D341Med (cell line): ENCODE results near the gene NAA10.
A peak's percentile ranks its signal among the peaks of the same experiment; 100 is the strongest.
"Not testable (repeated sequence)": the region's sequence is repeated elsewhere in the genome, so short reads cannot be mapped to it uniquely, and the experiment has no call there.

Experiments
- DNase-seq: peaks from one replicate; pipeline ENCODE4 v3.0.0; 2012; ENCODE audit warnings: low spot score

The NAA10 gene

DNA sequence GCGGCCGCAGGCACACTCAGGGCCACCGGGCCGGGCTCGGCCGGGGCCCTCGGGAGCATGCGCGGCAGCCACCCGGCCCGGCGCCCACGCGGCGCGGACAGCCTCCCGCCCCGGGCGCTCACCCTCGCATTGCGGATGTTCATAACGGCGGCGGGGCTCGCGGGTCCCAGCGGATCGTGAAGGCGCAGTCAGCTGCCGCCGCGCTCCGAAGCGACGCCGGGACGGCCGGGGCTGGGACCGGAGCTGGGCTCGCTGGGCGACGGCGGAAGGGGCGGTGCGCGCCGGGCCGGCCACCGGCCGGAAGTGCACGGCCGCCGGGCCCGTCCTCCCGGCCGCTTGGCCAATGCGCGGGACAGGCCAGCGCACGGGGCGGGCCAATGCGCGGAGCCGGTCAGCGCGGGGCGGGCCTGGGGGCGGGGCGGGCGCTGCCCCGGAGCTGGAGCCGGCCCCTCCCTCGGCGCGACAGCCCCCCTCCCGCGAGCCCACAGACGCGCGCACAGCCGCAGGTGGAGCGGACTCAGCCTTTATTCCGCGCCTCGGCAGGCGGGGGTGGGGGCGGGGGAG, at the start of gene NAA10:
Gene NAA10 (minus strand): TSS at position 276 of the 564 bp plus-strand sequence. CDS start 133 bp downstream, at position 143.
- peak; percentile 94 for DNase-seq

DNA sequence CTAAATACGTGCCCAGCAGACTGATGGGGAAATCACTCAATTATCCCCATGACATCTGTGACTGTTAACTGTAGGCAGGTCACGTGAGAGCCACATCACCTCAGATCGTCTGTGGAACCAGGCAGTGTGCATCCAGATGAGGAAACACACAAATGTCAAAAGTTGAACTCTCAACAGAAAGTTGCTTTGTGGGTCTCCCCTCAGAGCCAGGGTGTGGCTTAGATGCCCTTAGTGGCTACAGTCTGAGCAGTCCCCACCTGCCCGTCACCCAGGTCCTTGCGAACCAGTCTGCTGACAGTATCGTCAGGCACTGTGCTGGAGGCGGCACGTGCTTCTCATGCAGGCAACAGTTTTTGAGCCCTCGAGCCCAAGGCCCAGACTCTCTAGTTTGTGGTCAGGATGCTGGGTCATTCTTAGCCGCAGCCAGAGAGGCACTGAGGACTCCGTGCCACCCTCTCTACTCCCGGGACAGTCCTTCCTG, 48.5 kb upstream of the NAA10 start:
- DNase-seq: no peak

DNA sequence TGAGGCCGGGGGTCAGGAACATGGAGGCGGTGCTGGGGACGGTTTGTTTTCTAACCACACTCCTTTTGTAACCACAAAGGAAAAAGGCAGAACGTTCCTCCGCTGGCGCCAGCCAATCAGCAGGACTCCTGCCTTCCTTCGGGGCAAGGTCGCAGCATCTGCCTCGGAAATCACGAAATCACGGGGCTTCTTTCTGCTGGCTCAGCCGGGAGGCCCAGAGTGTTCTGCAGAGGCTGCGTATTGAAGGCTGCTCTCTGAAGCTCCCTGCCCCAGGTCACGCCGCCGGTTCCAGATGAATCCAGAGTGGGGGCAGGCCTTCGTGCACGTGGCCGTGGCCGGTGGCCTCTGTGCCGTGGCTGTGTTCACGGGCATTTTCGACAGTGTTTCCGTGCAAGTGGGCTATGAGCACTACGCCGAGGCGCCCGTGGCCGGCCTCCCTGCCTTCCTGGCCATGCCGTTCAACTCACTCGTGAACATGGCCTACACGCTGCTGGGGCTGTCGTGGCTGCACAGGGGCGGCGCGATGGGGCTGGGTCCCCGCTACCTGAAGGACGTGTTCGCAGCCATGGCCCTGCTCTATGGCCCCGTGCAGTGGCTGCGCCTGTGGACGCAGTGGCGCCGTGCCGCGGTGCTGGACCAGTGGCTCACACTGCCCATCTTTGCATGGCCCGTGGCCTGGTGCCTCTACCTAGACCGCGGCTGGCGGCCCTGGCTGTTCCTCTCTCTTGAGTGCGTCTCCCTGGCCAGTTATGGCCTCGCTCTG, 47.1 kb upstream of the NAA10 start:
- no peak for DNase-seq

DNA sequence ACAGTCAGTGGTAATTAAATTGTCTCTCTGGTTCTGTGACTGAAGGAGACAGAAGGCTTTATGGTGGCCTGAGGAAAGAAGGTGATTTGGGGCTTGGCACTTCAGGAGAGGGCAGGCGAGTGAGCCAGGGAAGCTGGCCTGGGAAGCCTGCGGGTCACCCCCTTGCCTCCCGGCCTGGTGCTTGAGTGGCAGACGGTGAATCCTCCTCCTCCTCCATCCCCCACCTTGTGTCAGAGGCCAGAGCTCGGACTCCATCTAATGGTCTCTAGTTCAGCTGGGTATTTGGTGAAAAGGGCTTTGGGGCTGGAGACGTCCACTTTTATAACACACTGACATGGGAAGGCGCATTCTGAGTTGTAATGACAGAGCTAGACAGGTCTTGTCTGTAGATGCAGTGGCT, 46.4 kb upstream of the NAA10 start:
- DNase-seq: no peak

DNA sequence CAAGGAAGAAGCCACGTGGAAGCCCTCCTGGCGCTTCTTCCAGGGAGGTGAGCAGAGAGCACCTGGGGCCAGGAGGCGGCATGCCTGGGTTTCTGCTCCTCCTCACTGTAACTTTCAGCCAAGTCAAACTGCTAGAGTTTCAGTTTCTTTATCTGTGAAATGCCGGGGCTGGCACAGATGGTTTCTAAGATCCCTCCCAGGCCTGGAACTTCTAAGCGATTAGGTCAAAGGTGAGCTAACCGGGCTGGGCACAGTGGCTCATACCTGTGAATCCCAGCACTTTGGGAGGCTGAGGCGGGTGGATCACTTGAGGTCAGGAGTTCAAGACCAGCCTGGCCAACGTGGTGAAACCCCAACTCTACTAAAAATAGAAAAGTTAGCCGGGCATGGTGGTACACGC, 45.6 kb upstream of the NAA10 start:
- DNase-seq: not testable (repeated sequence)

DNA sequence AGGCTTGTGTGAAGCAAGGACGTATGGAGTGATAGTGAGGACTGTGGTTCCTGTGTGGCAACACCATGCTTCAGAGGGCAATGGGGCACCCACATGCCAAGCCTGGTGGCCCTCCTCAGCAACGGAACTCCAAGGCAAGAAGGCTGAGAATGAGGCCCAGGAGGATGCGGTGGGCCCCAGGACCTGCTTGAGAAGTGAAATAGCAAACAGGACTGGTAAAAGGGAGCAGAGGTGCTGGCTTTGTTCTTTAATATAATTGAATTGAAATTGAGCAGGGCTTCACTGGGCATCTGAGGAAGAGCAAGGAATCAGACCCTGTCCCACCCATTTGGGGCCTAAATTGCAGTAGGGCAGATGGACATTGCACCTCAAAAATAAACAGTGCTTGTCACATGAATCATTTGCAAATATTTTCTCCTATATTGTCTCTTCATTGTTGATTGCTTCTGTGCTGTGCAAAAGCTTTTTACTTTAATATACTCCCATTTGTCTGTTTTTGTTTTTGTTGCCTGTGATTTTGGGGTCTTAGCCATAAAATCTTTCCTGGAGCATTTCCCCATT, 40.0 kb upstream of the NAA10 start:
- DNase-seq: no peak

DNA sequence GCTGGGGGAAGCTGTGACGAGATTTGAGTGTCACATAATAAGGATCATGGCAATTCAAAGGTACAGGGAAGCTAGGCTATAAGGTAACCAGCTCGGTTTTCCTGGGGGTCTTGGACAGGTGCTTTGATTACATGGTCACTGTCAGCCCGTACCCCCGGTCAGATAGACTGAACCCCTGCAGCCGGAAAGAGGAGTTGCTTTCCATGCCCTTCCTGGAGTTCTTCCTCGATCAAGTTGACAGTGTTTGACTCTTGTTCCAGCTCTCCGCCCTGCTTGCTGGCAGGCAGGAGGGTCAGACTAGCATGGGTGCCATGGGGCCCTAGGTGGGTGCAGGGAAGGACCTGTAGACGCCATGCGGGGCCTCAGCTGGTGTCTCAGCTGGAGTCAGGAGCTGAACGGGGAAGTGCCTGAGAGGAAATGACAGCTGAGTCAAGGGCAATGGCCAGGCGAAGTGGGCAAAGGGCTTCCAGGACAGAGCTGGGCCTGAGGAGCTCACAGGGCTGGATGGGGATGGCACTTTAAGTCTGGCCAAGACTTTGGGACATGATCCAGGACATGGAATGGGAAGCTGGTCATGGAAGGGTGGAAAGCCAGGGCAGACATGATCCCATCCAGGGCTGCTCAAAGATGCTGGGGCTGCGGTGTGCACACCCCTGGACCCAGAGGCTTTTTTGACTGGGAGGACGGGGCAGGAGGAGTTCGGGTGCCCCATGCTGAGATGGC, 39.3 kb upstream of the NAA10 start:
- DNase-seq: no peak

DNA sequence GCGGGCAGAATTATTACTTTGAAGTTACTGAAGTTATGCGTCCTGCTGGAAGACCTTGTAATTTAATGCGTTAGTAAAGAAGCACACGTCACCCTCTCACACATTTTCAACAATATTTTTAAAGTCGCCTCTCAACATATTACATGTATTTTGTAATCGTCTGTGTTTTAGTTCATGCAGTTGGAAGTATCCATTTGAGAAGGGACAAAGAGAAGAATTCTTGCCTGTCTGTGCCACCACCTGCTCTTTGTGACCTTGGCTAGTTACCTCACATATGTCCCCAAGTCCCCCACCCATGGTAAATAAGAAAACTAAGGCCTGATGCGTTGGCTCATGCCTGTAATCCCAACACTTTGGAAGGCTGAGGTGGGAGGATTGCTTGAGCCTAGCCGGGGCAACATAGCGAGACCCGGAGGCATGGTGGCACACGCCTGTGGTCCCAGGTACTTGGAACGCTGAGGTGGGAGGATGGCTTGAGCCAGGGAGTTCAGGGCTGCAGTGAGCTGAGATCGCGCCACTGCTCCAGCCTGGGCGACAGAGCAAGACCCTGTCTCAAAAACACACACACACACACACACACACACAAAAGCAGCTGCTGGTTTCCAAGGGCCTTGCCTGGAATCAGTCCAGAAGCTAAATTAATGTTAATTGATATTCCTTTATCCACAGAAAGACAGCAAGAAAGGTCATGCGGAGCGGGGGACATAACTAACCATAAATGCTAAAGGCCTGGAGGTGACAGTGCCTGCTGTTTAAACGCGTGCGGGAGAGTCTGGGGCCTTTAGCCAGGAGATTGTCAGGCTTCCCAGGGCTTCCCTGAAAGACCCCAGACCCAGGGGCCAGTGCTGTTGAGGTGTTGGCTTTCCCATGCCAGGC, 38.5 kb upstream of the NAA10 start:
- no peak for DNase-seq

DNA sequence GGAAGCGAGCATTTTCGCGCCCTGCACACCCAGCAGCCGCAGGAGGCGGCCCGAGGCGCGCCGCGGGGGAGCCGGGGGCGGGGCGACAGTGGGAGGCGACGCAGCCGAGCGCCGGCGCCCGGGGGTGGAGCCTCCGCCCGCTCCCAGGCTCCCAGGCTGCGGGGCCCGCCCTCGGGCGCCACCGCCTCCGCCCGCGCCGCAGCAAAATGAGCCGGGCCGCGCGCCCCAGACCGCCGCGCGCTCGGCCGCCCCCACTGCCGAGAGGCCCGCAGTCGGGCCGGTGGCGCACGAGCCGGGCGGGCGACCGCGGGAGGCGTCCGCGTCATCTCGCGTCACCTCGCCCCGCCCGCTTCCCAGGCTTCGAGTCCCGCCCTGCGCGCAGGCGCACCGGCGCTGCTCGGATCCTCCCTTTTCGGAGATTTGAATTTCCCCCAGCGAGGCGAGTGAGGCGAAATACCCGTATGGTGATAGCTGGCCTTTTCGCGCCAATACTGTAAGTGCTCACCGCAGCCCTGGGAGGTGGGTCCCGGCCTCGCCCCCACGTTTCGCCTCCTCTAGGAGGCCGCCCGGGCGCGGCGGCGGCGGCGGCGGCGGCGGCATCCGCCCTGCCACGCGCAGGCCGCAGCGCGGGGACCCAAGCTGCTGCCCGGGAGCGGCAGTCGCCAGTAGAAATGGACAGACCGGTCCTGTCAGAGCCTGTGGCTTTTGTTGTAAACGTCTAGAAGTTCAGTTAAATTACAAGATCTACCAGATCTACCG, 37.7 kb upstream of the NAA10 start, which contains the start of gene TMEM187:
Gene TMEM187 (plus strand): TSS at position 387 of the 759 bp plus-strand sequence. CDS start 9,309 bp downstream, outside the sequence.
- DNase-seq: peak; percentile 87

DNA sequence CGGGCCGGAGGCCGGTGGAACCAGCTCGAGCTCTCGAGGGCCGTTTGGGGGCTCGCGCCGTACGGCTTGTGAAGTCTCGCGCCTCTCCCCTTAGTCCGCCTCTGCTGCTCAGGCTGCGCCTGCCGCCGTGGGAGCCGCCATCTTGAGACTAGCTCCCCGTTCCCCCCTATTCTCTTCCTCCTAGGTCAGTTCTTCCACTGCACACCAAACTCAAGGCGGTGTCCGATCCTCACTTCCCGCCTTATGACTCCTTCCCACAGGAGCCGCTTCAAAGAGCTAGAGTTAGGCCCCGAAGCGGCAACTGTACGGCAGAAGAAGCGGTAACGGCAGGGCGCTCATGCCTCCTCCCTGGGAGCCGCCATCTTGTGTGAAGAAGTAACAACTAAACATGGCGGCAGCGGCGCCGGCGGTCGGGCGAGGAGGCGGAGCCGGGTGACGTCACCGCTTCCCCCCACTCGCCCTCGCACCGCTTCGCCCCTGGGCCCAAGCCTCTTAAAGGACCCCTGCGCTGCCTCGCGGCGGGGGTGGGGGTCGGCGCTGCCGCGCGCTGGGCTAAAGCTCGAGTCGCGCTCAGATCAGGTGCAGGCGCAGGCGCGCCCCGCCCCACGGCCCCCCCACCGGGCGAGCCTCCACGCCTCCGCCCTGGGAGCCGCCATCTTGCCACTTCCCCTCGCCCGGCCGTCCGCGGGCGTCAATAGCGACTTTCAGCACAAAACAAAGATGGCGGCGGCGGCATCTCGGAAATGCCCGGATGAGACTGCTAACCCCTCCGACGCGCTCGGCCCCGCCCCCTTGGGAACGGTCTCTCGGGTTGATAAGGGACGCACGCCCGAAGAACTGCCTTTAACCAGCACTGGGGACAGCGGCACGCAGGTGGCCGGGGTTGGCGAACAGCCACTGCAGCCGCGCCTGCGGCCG, 36.9 kb upstream of the NAA10 start, which contains the start of gene HCFC1:
Gene HCFC1 (minus strand): TSS at position 369 of the 918 bp plus-strand sequence. CDS start 978 bp downstream, outside the sequence.
- DNase-seq: peak; percentile 81

DNA sequence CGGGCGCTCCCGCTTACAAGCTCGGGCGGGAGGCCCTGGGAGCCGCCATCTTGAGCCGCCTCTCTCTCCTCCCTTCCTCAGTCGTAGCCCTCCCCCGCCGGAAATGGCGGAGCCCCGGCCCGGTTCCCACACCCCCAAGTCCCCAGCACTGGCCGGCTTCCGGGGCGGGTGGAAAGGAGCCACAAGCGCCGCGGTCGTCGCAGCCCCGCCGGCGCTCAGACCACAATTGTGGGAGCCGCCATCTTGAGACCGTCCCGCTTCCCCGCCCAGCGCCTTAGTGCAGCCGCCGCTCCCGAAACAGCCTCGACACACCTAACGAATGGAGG, 36.2 kb upstream of the NAA10 start:
- DNase-seq: peak; percentile 74

DNA sequence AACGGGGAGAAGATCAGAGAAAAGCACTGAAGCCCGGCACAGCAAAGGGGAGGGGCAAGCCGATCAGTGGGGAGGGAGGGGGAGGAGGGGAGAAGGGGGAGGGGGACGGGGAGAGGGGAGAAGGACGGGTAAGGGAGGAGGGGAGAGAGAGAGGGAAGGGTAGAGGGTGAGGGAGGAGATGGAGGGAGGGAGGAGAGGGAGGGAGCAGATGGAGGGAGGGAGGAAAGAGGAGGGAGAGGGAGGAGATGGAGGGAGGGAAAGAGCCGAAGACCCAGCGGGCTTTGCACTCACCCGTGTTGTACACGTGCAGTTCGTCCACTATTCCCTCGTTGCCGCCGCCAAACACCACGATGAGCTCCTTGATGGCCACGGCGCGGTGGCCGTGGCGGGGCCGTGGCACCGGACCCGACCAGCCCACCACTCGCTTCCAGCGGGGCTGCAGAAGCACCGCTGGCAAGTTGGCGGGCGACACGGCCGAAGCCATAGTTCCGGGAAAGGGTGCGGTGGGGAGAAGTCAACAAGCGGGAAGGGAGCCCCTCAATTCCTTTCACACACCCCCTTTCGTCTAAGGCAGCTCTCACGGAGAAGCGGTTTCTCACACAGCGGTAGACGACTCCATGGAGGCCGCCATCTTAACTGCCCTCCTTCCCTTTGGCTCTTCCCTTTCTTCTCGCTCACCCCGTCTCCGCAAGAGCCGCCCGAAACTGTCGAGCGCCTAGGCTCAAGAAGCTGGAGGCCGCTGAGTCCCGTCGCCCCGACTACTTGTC, 35.7 kb upstream of the NAA10 start:
- DNase-seq: peak; percentile 62

DNA sequence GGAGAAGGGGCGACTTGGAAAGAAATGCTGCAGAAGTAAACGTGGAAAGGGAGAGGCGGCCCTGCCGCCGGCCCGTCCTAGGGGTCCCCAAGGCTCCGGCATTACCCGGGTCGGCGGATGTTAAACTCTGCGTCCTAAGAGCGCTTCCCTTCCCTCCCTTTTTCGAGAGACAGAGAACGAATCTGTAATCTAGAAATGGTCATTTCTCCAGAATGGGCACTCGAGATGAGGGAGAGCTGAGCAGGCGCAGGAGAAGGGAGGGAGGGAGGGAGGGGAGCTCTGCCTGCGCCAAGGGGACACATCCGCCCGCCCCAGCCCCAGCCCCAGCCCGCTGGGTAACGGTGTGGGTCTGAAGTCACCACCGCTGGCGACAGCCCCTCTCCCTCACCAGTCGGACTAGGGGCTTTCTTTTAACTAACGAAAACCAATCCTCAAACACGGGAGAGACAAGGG, 35.1 kb upstream of the NAA10 start:
- no peak for DNase-seq

DNA sequence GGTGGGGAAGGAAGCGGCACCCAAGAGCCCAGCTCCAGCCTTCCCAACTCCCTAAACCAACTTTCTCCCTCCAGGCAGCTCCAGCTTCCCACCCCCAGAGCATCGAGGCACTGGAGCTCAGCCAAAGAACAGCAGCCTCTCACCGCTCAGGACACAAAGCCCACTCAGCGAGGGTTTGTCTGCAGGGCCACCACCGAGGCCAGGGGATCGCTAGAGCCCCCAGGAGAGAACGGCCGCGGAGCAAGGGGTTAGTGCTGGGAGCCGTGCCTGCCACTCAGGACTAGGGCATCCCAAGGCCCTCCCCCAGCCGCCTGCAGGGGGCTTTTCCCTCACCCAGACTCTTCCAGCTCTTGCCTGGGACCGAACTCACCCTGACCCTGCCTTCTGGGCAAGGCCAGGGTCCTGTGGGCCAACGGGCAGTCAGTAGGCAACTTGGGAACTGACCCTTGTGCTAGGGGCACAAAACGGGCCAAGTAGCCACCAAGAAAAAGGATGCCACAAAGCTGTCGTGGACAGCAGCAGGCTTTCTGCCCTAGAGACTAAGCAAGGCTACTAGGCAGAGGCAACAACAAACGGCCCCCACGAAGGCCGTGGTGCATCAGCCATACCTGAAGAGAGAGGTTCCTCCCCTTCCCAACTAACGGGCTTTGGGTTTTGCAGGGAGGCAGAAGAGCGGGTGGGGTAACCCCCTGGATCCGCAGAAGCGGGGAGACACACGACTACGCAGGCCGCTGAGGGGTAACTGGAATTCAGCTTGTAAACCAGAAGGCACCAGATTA, 34.5 kb upstream of the NAA10 start:
- DNase-seq: no peak

DNA sequence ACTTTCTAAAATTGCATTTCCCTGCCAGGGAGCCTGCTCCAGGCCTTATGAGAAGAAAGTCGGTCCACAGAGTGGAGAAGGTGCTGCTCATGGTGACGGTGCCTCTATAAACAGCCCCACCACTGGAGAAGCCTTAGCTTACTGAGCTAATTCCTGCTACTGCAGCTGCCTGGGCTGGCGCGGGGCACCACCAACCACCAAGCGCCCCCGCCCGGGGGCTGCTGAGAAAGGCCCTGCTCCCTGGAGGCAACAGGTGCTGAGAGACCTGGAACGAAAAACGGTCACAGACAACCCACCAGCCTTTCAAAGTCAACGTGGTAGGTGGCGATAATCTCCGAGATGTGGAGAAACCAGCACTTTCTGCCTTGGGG, 33.9 kb upstream of the NAA10 start:
- peak; percentile 54 for DNase-seq

DNA sequence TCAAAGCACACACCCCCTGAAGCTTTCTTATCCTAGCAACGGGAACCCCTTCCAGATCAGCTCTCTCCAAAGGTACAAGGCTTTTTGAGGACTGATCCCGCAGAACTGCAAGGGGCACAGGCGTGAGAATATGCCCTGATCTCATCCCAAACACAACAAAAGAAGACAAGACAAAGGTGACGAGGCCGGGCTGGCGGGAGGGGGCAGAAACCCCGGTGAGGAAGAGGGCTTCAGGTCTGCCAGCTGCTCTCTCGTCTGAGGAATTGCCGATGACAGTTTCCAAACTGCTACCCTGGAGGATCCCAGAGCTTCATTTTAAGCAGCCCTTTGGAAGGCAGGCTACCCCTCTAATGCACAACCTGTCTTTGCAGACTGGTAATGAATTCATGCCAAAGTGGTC, 33.4 kb upstream of the NAA10 start:
- DNase-seq: no peak

DNA sequence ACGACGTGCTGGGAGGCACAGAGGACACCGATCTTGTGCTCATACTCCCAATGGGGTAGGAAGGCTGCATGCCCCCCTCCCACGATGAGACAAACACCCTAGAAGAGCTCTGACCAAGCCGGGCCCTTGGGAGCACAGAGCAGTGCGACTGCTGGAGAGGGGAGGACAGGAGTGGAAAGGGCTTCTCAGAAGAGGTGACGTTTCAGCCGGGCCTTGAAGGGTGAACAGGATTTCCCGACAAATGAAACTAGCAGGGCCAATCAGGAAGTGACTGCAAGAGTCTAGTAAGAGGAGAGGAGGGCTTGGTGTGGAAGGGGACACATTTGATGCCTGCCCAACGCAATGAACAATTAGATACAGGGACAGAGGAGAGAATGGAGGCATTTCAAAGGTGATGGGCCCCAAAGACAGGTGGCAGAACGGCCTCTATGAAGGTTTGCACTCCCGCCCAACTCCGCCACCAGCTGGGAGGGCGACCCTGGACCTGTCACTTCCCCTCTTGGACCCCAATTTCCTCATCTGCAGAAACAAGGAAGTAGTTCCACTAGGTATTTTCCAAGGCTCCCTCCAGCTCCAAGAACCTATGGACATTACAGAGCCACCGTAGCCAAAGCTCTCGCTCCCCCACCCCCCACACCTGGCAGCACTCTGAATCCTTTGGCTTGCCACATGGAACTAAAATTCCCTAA, 32.8 kb upstream of the NAA10 start:
- no peak for DNase-seq
